Measurements from ENCODE around the gene NUP210L. TPM values are rescaled to one million over a fixed set of nuclear protein-coding genes. Genes with fewer than 3 reads are reported as not detected.

The NUP210L gene
- total RNA-seq, 3 donors from 2014 or later (not counting 1 experiment from before 2014, with no cell fraction given) = 0.13 to 0.24 (median 0.18) TPM

DNA sequence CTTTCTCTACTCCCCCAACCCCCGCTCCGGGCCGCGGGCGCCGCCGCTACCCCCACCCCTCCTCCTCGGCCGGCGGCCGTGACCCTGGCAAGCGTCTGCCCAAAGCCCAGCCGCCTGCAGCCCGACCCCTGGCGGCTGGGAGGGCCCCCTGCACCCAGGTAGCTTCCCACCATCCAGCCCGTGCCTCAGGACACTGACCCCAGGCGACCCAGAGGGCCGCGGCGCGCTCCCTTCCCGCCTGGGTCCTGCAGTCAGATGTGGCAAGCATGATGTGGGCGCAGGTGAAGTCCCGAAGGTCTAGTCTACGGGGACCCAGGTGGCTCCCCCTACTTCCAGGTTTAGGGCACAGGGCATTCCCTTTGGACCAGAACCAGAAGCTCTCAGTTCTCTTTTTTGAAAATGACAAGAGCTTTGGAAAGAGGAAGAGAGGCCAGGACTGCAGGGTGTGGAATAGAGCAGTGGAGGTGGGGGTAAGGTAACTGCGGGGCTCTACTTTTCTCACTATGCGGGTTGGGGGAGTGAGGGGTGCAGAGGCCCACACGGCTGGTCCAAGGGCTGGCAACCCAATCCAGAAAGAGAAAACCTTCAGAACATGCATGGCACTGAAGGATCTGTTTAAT lies 208.1 kb downstream of the NUP210L start, which contains the start of gene DENND4B:
Gene DENND4B, minus strand, starts transcription at position 97 of the 620 bp plus-strand sequence. CDS start 2,344 bp downstream, outside the sequence.
- Mint-ChIP-seq H3K36me3 (peaks cover 13% of the 10 kb centered on the region), H3K27ac (peak within 1 kb of the TSS; percentile 92 to 96), H3K4me3 (peak within 1 kb of the TSS; percentile 94), H3K27me3 (ENCODE audit: low read depth in 2 of 2) (no peaks in the 10 kb centered on the region), H3K4me1 (peaks cover 39 to 51% of the 10 kb centered on the region in 2 donors), H3K9me3 (no peaks in the 10 kb centered on the region)
- no peaks in the 10 kb centered on the region for H3K9me3 ChIP-seq (ENCODE audit: control insufficient read depth, insufficient read depth, low read length)
- intact Hi-C loops (cut with micrococcal nuclease) = loop anchor here (1.0 kb wide), 1 partner anchor 149 kb away; no protein-coding TSS in a partner anchor
- TF ChIP-seq, protein P1, sequence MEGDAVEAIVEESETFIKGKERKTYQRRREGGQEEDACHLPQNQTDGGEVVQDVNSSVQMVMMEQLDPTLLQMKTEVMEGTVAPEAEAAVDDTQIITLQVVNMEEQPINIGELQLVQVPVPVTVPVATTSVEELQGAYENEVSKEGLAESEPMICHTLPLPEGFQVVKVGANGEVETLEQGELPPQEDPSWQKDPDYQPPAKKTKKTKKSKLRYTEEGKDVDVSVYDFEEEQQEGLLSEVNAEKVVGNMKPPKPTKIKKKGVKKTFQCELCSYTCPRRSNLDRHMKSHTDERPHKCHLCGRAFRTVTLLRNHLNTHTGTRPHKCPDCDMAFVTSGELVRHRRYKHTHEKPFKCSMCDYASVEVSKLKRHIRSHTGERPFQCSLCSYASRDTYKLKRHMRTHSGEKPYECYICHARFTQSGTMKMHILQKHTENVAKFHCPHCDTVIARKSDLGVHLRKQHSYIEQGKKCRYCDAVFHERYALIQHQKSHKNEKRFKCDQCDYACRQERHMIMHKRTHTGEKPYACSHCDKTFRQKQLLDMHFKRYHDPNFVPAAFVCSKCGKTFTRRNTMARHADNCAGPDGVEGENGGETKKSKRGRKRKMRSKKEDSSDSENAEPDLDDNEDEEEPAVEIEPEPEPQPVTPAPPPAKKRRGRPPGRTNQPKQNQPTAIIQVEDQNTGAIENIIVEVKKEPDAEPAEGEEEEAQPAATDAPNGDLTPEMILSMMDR (IDR thresholded peaks at IDR 0.05) = peak; percentile 84
- peak; percentile 65 to 79 (median 70) for ATAC-seq
- H3K36me3 ChIP-seq (ENCODE audit: control insufficient read depth, insufficient read depth, low read length) = peaks cover 52% of the 10 kb centered on the region
- H3K4me3 ChIP-seq (ENCODE audit: low read length) = peak within 1 kb of the TSS; percentile 89
- H3K4me1 ChIP-seq (ENCODE audit: control insufficient read depth, insufficient read depth, low read length) = peaks cover 44% of the 10 kb centered on the region
- peak within 1 kb of the TSS; percentile 98 for H3K27ac ChIP-seq (ENCODE audit: low read length)
- DNase-seq = peak; percentile 77 to 86
- WGBS (ENCODE audit: insufficient coverage) = 9% methylated on average over 28 of the region's 28 CpGs
- H3K27me3 ChIP-seq (ENCODE audit: control insufficient read depth, insufficient read depth, low read length) = no peaks in the 10 kb centered on the region

DNA sequence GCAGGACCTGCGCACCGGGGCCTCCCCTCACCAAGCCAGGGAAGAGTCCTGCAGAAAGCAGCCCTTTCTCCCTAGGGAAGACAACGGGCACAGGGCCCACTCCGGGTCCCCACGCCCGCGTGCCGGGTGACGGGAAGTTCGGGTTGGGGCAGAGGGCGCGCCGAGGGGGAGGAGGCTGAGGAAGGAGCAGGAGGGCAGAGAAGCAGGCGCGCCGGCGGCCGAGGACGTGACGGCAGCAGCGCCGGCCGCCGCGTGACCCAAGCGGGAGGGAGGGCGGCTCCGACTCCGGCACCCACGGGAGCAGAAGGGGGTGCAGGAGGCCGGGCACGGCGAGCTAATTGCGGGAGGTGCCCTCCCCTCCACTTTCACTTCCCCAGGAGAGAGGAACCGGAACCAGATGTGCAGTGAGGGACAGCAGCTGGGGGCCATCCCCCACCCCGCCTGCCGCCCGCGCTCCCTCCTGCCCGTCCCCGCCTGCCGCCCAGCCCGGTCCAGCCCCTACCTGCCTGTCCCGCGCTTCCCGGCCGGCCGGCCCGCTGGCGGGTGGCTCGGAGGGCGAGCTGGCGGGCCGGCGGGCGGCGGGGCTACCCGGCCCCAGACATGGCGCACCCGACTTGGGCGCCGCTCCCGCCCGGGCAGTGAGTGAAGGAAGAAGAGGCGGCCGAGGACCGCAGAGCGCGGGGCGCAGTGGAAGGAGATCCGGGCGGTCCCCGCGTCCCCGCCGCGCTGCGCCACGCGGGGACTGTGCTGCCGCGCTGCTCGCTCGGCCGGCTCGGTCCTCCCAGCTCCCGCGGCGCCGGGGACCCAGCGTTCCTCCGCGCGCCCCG lies 208.9 kb downstream of the NUP210L start:
- ATAC-seq = peak; percentile 55 to 74 (median 68)
- Mint-ChIP-seq H3K4me1 (peaks cover 39 to 51% of the 10 kb centered on the region in 2 donors), H3K4me3 (peak overlapping the region; percentile 94), H3K9me3 (no peaks in the 10 kb centered on the region), H3K27me3 (ENCODE audit: low read depth in 2 of 2) (no peaks in the 10 kb centered on the region), H3K36me3 (peaks cover 11% of the 10 kb centered on the region), H3K27ac (peak overlapping the region; percentile 92 to 96)
- DNase-seq = peak; percentile 80 to 86
- peak overlapping the region; percentile 98 for H3K27ac ChIP-seq (ENCODE audit: low read length)
- peak overlapping the region; percentile 89 for H3K4me3 ChIP-seq (ENCODE audit: low read length)
- intact Hi-C loops (cut with micrococcal nuclease) = loop anchor here (1.0 kb wide), 4 partner anchors 12 to 149 kb away; partner anchors contain the start of genes CRTC2 and RPS27
- peaks cover 52% of the 10 kb centered on the region for H3K36me3 ChIP-seq (ENCODE audit: control insufficient read depth, insufficient read depth, low read length)
- no peaks in the 10 kb centered on the region for H3K9me3 ChIP-seq (ENCODE audit: control insufficient read depth, insufficient read depth, low read length)
- under 1% methylated on average over 95 of the region's 95 CpGs for WGBS (ENCODE audit: insufficient coverage)
- H3K4me1 ChIP-seq (ENCODE audit: control insufficient read depth, insufficient read depth, low read length) = peaks cover 50% of the 10 kb centered on the region
- H3K27me3 ChIP-seq (ENCODE audit: control insufficient read depth, insufficient read depth, low read length) = no peaks in the 10 kb centered on the region
- TF ChIP-seq, protein P1 (IDR thresholded peaks at IDR 0.05) = no peak

DNA sequence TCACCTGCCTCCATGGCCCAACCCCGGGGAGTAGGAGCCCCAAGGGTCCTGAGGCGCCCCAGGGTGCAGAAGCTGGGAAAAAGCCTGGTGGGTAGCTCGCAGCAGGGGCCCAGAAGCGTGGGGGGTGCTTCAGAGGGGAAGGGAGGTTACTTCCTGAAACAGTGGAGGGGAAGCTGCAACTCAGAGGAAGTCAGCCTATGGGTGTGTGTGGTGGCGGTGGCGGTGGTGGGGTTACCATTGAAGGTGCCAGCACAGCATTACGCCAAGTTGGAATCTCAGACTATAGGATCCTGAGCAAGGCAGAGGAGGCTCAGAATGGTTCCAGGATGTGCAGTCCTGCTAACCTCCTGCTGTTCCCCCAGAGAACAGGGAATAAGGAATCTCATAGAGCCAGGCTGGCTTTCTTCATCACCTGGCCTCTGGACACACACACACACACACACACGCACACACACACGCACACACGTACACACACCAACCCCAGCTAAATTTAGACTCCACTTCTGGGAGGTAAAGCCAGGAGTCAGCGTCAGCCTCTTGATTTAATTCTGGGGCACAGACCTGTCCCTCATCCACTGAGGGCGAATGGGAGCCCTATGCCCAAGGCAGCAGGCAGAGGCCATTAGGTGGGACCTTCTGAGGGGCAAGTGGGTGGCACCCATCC lies 209.6 kb downstream of the NUP210L start:
- H3K27me3 ChIP-seq (ENCODE audit: control insufficient read depth, insufficient read depth, low read length) = no peaks in the 10 kb centered on the region
- peaks cover 52% of the 10 kb centered on the region for H3K36me3 ChIP-seq (ENCODE audit: control insufficient read depth, insufficient read depth, low read length)
- peak; percentile 86 to 89 for DNase-seq
- peak; percentile 63 to 79 (median 69) for ATAC-seq
- Mint-ChIP-seq H3K9me3 (no peaks in the 10 kb centered on the region), H3K4me1 (peaks cover 38 to 56% of the 10 kb centered on the region in 2 donors), H3K27ac (peak overlapping the region; percentile 92 to 96), H3K36me3 (peaks cover 4% of the 10 kb centered on the region), H3K27me3 (ENCODE audit: low read depth in 2 of 2) (no peaks in the 10 kb centered on the region), H3K4me3 (peak overlapping the region; percentile 94)
- H3K9me3 ChIP-seq (ENCODE audit: control insufficient read depth, insufficient read depth, low read length) = no peaks in the 10 kb centered on the region
- H3K27ac ChIP-seq (ENCODE audit: low read length) = peak overlapping the region; percentile 98
- H3K4me1 ChIP-seq (ENCODE audit: control insufficient read depth, insufficient read depth, low read length) = peaks cover 50% of the 10 kb centered on the region
- WGBS (ENCODE audit: insufficient coverage) = 0% methylated on average over 12 of the region's 12 CpGs
- TF ChIP-seq, protein P1 (IDR thresholded peaks at IDR 0.05) = no peak
- H3K4me3 ChIP-seq (ENCODE audit: low read length) = peak overlapping the region; percentile 89
- intact Hi-C loops (cut with micrococcal nuclease) = loop anchor here (1.0 kb wide), 3 partner anchors 13 to 45 kb away; partner anchors contain the start of genes CRTC2 and RPS27
